Body of pancreas (tissue), 4 donors: ENCODE data around the gene NCOA1.

Source experiments
- CTCF ChIP-seq, 7 experiments: fragments of 450-650 bp in 4 of 7; fragments of 200-600 bp in 3 of 7; sonication (generic) in 3 of 7; IDR thresholded peaks; one replicate each; pipeline ENCODE4 v1.5.1; 2016 to 2019; ENCODE audit warnings: antibody characterized with exemption in 7 of 7
- POLR2A ChIP-seq, 3 donors: fragments of 450-650 bp; IDR thresholded peaks; one replicate each; pipeline ENCODE4 v1.6.1; 2016; ENCODE audit warnings: antibody characterized with exemption in 3 of 3, mild to moderate bottlenecking in 2 of 3

GRCh38 chr2:24722141-24722790, 231.2 kb downstream of the NCOA1 start:
- TF ChIP-seq CTCF (IDR thresholded peaks at IDR 0.05) (no peak), POLR2A (IDR thresholded peaks at IDR 0.05) (no peak)
